Subcutaneous adipose tissue (tissue), 4 donors: ENCODE results near the gene CTU2. TPM values are rescaled to one million over a fixed set of nuclear protein-coding genes. Genes with fewer than 3 reads are reported as not detected.

Experiments
- CTCF ChIP-seq: fragments of 450-650 bp; IDR thresholded peaks from one replicate; pipeline ENCODE4 v1.5.1; 2016; ENCODE audit warnings: low read depth, mild to moderate bottlenecking, control low read depth, antibody characterized with exemption, moderate library complexity
- total RNA-seq, 4 donors: library from RNA; depleted of rRNA; stranded (reverse); fragments of >200 nt; gene quantifications; one replicate each; pipeline ENCODE4 v1.1.0, GENCODE V29; 2016

The CTU2 gene
- total RNA-seq, 4 donors from 2014 or later = 3.2 to 6.0 (median 4.8) TPM

GRCh38 chr16:88744577-88745521, 38.5 kb downstream of the CTU2 start:
- no peak for TF ChIP-seq CTCF

- no peak for TF ChIP-seq CTCF
Measured at GRCh38 chr16:88746506-88746905, 40.2 kb downstream of the CTU2 start.

- no peak for TF ChIP-seq CTCF
Measured at GRCh38 chr16:88747588-88748301, 41.4 kb downstream of the CTU2 start.

GRCh38 chr16:88748364-88748763, 42.1 kb downstream of the CTU2 start:
- TF ChIP-seq CTCF = no peak

GRCh38 chr16:88749358-88749757, 43.1 kb downstream of the CTU2 start:
- TF ChIP-seq CTCF = no peak

- no peak for TF ChIP-seq CTCF
Measured at GRCh38 chr16:88750854-88751253, 44.6 kb downstream of the CTU2 start.

- TF ChIP-seq CTCF = no peak
Measured at GRCh38 chr16:88752386-88753002, 46.2 kb downstream of the CTU2 start.
